Activated naive CD8-positive, alpha-beta T cell treated with anti-CD3 and anti-CD28 coated beads, Interleukin-2, amount 10 ng/mL, durations not matched to agents 7 days and 5 days (primary cell): ENCODE measurements around the gene SCP2. TPM values are rescaled to one million over a fixed set of nuclear protein-coding genes. Genes with fewer than 3 reads are reported as not detected.

Source experiments
- ATAC-seq: fragments of 150-1000 bp; cut with Tn5 transposase; one replicate; pipeline ENCODE4 v1.10.0; 2021; ENCODE audit warnings: low read depth, moderate library complexity
- POLR2A ChIA-PET: fragments of 350-600 bp; sonication (Branson Sonifier 250); formaldehyde crosslinking; loops from one replicate; lab custom pipeline; 2021; ENCODE audit warnings: antibody characterized with exemption; lab: Charles Lee
- DNase-seq: peaks from one replicate; pipeline ENCODE4 v3.0.0; 2021
- H3K27ac Mint-ChIP-seq: one replicate; pipeline ENCODE4 v1.8.0; 2022; ENCODE audit warnings: mild to moderate bottlenecking, mixed read lengths
- H3K27me3 Mint-ChIP-seq: one replicate; pipeline ENCODE4 v1.8.0; 2022; ENCODE audit warnings: mild to moderate bottlenecking, moderate library complexity, mixed read lengths
- H3K36me3 Mint-ChIP-seq: one replicate; pipeline ENCODE4 v1.8.0; 2021; ENCODE audit warnings: mild to moderate bottlenecking, mixed read lengths
- H3K4me1 Mint-ChIP-seq: one replicate; pipeline ENCODE4 v1.8.0; 2021; ENCODE audit warnings: mixed read lengths
- H3K4me3 Mint-ChIP-seq: one replicate; pipeline ENCODE4 v1.8.0; 2022; ENCODE audit warnings: mild to moderate bottlenecking, moderate library complexity, mixed read lengths
- H3K9me3 Mint-ChIP-seq: one replicate; pipeline ENCODE4 v1.8.0; 2021; ENCODE audit warnings: mixed read lengths
- total RNA-seq, 2 experiments: library from RNA; stranded (reverse); gene quantifications; one replicate each; pipeline ENCODE4 v1.2.3, GENCODE V29; 2021

SCP2 gene
- total RNA-seq, 2 experiments from 2014 or later, result 81.0 to 81.6 TPM

GRCh38 chr1:53073868-53074311, 146.8 kb downstream of the SCP2 start:
- H3K27me3 Mint-ChIP-seq, result no peaks in the 10 kb centered on the region
- DNase-seq (peak; percentile 15), ATAC-seq (no peak)
- no peaks in the 10 kb centered on the region for H3K9me3 Mint-ChIP-seq
- no peaks in the 10 kb centered on the region for H3K36me3 Mint-ChIP-seq
- no peak overlapping the region for H3K27ac Mint-ChIP-seq
- no peaks in the 10 kb centered on the region for H3K4me1 Mint-ChIP-seq
- POLR2A ChIA-PET, result no interaction called here
- H3K4me3 Mint-ChIP-seq, result no peak overlapping the region

DNA sequence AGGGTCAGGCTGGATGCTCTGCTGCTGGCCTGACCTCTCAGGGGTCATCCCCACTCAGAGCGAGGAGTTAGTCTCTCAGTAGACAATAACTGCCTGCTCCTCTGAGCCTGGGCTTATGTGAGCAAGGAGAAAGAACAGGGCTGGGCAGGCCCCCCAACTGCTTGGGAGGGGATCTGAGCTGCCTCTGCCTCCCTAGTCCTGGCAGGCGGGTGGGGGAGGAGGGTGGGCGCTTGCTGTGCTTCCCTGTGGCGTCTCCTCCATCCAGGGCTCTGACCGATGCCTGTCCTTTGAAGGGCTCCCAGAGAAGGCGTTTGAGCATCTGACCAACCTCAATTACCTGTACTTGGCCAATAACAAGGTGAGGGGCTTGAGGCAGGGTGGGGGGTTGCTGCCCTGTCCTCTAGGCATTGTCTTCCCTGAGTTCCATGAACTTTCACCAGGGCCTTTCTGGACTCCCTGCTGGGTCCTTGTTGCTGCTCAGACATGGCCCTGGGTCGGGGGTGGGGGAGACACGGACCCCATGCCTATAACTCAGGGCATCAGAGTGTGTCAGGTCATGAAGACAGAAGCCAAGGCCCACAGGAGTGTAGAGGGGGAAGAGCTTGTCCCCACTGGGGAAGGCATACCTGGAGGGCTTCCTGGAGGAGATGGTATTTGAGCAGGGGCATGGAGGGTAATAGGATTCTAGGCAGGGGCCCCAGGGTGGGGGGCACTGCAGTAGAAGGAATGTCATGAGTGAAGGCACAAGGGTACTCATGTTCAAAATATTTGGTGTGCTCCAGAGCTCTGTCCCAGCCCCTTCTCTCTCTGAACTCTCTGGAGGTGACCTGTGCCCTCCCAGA, 147.5 kb downstream of the SCP2 start:
- no peak for ATAC-seq
- no peaks in the 10 kb centered on the region for H3K4me1 Mint-ChIP-seq
- POLR2A ChIA-PET, result no interaction called here

DNA sequence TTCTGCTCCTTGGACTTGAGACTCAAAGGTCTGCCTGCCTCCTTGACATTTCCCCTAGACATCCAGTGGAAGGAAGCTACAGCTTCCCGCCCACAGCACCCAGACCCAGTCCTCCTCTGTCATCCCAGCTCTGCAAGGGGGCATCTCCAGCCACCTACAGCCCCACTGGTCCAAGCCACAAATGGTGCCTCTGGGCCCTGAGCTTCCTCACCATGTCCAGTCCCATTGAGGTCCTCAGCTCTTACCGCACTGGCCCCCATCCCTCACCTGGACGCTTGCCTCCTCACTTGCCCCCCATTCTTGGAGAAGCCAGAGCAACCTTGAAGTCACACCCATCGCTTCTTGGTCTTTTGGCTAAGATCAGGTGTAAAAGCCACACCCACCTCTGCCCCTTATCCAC, 148.1 kb downstream of the SCP2 start:
- H3K4me3 Mint-ChIP-seq, result no peak overlapping the region
- H3K9me3 Mint-ChIP-seq, result no peaks in the 10 kb centered on the region
- H3K27ac Mint-ChIP-seq, result no peak overlapping the region
- no peaks in the 10 kb centered on the region for H3K27me3 Mint-ChIP-seq
- POLR2A ChIA-PET, result no interaction called here
- ATAC-seq, result no peak
- H3K4me1 Mint-ChIP-seq, result no peaks in the 10 kb centered on the region
- H3K36me3 Mint-ChIP-seq, result no peaks in the 10 kb centered on the region
- DNase-seq, result peak; percentile 21

More for the DNA sequence above, 147.5 kb downstream of the SCP2 start:
- no peak overlapping the region for H3K4me3 Mint-ChIP-seq
- DNase-seq, result no peak
- H3K27me3 Mint-ChIP-seq, result no peaks in the 10 kb centered on the region
- no peak overlapping the region for H3K27ac Mint-ChIP-seq
- H3K36me3 Mint-ChIP-seq, result no peaks in the 10 kb centered on the region
- no peaks in the 10 kb centered on the region for H3K9me3 Mint-ChIP-seq

DNA sequence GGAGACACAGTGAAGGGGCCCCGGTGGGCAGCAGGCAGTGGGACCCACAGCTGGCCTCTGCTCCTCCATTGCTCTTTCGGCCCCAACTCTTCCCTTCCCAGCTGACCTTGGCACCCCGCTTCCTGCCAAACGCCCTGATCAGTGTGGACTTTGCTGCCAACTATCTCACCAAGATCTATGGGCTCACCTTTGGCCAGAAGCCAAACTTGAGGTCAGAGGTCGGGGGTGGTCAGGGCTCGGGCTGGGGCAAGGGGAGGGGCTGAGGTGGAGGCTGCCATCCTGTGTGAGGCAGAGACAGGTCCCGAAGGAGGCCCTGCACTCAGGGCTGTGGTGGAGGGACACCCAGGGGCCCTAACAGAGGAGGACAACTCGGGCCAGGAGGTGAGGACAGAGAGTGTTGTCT, 148.7 kb downstream of the SCP2 start:
- no peak overlapping the region for H3K27ac Mint-ChIP-seq
- H3K36me3 Mint-ChIP-seq, result no peaks in the 10 kb centered on the region
- ATAC-seq (no peak), DNase-seq (peak; percentile 17)
- POLR2A ChIA-PET, result no interaction called here
- H3K4me3 Mint-ChIP-seq, result no peak overlapping the region
- H3K4me1 Mint-ChIP-seq, result no peaks in the 10 kb centered on the region
- no peaks in the 10 kb centered on the region for H3K27me3 Mint-ChIP-seq
- H3K9me3 Mint-ChIP-seq, result no peaks in the 10 kb centered on the region

DNA sequence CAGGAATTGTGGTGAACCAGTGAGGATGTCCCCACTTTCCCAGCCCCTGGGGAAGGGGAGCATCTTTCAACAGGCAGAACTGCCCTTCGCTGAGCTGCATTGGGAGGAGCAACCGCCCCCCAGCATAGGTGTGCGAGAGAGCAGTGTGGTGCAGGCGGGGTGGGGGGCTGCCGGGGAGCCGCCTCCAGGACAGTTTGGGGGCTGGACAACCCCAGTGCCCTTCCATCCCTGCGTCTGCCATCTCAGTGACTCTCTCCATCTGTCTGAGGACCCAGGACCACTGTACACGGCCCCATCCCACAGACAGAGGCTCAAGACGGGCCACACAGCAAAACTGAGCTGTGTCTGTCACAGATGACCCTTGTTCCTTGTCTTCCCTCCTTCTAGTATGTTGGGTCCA, 149.1 kb downstream of the SCP2 start:
- no peak overlapping the region for H3K4me3 Mint-ChIP-seq
- DNase-seq, result peak; percentile 22
- H3K36me3 Mint-ChIP-seq, result no peaks in the 10 kb centered on the region
- POLR2A ChIA-PET, result no interaction called here
- ATAC-seq, result no peak
- no peak overlapping the region for H3K27ac Mint-ChIP-seq
- no peaks in the 10 kb centered on the region for H3K27me3 Mint-ChIP-seq
- H3K9me3 Mint-ChIP-seq, result no peaks in the 10 kb centered on the region
- no peaks in the 10 kb centered on the region for H3K4me1 Mint-ChIP-seq

DNA sequence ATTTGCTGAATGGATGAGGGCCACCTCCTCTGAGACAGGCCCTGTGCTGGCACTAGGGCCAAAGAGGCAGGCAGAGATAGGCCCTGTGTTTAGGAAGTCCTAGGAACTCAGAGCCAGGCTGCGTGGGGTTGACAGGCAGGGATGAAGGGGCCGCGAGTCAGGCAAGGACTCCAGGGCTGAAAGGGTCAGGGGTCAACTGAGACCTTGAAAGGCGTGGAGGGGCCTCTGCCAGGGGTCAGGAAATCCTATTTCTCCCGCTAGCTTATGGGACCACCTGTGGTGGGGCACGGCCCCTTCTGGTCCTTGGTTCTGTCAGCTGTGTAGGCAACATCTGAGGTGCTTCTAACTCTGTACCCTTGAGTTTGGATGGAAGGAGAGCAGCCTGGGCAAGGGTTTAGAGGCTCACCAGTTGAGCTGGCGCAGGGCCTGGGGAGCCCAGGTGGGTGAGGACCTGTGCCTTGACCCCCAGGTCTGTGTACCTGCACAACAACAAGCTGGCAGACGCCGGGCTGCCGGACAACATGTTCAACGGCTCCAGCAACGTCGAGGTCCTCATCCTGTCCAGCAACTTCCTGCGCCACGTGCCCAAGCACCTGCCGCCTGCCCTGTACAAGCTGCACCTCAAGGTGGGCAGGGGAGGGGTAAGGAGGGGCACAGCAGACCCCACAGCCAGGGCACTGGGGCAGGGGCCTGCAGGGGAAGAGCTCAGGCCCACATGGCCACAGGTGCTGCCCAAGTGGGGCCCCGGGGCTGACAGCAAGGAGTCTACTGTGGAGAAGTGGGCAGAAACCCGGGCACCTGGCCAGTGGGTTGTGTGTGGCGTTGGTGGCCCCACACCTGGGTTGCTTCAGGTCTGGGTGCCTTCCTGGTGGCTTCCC, 149.9 kb downstream of the SCP2 start:
- Mint-ChIP-seq H3K27ac (no peak overlapping the region), H3K9me3 (no peaks in the 10 kb centered on the region), H3K36me3 (no peaks in the 10 kb centered on the region), H3K27me3 (no peaks in the 10 kb centered on the region), H3K4me3 (no peak overlapping the region), H3K4me1 (no peaks in the 10 kb centered on the region)
- DNase-seq (no peak), ATAC-seq (no peak)
- POLR2A ChIA-PET, result no interaction called here

GRCh38 chr1:53077599-53077965, 150.5 kb downstream of the SCP2 start:
- Mint-ChIP-seq H3K36me3 (no peaks in the 10 kb centered on the region), H3K27ac (no peak overlapping the region), H3K9me3 (no peaks in the 10 kb centered on the region), H3K4me1 (no peaks in the 10 kb centered on the region), H3K27me3 (no peaks in the 10 kb centered on the region), H3K4me3 (no peak overlapping the region)
- POLR2A ChIA-PET, result no interaction called here
- DNase-seq, result no peak
- ATAC-seq, result no peak

DNA sequence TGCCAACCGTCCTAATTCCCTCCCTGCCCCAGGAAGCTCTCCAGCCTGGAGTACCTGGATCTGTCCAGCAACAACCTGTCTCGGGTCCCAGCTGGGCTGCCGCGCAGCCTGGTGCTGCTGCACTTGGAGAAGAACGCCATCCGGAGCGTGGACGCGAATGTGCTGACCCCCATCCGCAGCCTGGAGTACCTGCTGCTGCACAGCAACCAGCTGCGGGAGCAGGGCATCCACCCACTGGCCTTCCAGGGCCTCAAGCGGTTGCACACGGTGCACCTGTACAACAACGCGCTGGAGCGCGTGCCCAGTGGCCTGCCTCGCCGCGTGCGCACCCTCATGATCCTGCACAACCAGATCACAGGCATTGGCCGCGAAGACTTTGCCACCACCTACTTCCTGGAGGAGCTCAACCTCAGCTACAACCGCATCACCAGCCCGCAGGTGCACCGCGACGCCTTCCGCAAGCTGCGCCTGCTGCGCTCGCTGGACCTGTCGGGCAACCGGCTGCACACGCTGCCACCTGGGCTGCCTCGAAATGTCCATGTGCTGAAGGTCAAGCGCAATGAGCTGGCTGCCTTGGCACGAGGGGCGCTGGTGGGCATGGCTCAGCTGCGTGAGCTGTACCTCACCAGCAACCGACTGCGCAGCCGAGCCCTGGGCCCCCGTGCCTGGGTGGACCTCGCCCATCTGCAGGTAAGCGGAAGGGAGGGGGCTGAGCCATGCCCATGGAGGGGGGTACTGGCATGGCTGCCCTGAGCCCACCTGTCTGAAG, 151.4 kb downstream of the SCP2 start:
- ATAC-seq (no peak), DNase-seq (no peak)
- Mint-ChIP-seq H3K36me3 (no peaks in the 10 kb centered on the region), H3K4me1 (peaks cover 2% of the 10 kb centered on the region), H3K27me3 (no peaks in the 10 kb centered on the region), H3K27ac (no peak overlapping the region), H3K4me3 (no peak overlapping the region), H3K9me3 (no peaks in the 10 kb centered on the region)
- POLR2A ChIA-PET, result no interaction called here

GRCh38 chr1:53079251-53079650, 152.2 kb downstream of the SCP2 start:
- H3K27ac Mint-ChIP-seq, result no peak overlapping the region

DNA sequence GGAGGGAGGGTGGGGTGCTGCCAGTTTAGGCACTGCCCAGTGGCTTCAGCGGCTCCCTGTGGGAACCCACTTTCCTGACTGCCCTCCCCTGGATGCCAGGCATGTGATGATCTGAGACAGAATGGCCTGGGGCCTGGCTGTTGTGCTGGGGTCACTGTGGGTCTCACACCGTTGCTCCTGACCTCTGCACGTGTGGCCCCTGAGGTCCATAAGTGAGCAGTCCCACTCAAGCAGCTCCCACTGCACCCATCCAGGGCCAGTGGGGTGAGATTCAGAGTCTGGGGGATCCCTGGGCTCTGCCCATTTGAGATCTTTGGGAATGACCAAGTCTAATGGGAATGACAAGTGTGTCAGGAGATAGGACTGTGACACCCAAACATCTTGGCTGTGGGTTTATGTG, 153.0 kb downstream of the SCP2 start:
- H3K4me1 Mint-ChIP-seq, result peaks cover 2% of the 10 kb centered on the region
- no peaks in the 10 kb centered on the region for H3K36me3 Mint-ChIP-seq
- no peak for DNase-seq
- no peak overlapping the region for H3K27ac Mint-ChIP-seq
- no peaks in the 10 kb centered on the region for H3K27me3 Mint-ChIP-seq
- ATAC-seq, result no peak
- no peaks in the 10 kb centered on the region for H3K9me3 Mint-ChIP-seq
- POLR2A ChIA-PET, result interaction anchor here (0.5 kb wide), 1 partner anchor 411 kb away, joined by 4 read pairs; no protein-coding TSS in a partner anchor
- H3K4me3 Mint-ChIP-seq, result no peak overlapping the region

More at GRCh38 chr1:53079251-53079650, 152.2 kb downstream of the SCP2 start:
- H3K9me3 Mint-ChIP-seq, result no peaks in the 10 kb centered on the region
- no peaks in the 10 kb centered on the region for H3K27me3 Mint-ChIP-seq
- no peak for ATAC-seq
- no peaks in the 10 kb centered on the region for H3K36me3 Mint-ChIP-seq
- DNase-seq, result no peak
- no peak overlapping the region for H3K4me3 Mint-ChIP-seq
- H3K4me1 Mint-ChIP-seq, result peaks cover 2% of the 10 kb centered on the region
- POLR2A ChIA-PET, result no interaction called here

DNA sequence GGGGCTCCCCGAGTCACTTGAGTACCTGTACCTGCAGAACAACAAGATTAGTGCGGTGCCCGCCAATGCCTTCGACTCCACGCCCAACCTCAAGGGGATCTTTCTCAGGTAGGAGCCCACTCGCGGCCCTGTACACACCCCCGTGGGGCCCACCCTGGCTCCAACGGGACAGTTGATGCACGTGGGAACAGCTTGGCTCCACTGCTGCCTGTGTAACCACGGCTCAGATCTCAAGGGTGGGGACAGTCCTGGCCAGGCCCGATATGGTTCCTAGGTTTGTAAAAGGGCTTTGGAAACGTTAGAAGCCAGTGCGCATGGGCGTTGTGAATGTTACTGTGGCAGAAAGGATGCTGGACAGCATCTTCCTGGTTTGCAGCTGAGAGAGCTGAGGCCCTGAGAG, 153.7 kb downstream of the SCP2 start:
- H3K4me1 Mint-ChIP-seq, result peaks cover 2% of the 10 kb centered on the region
- ATAC-seq (no peak), DNase-seq (no peak)
- no peak overlapping the region for H3K27ac Mint-ChIP-seq
- POLR2A ChIA-PET, result no interaction called here
- no peak overlapping the region for H3K4me3 Mint-ChIP-seq
- no peaks in the 10 kb centered on the region for H3K9me3 Mint-ChIP-seq
- H3K27me3 Mint-ChIP-seq, result no peaks in the 10 kb centered on the region
- H3K36me3 Mint-ChIP-seq, result no peaks in the 10 kb centered on the region

- H3K27ac Mint-ChIP-seq, result no peak overlapping the region
- no peak for ATAC-seq
These were observed 154.4 kb downstream of the SCP2 start for GRCh38 chr1:53081384-53082066.

More at GRCh38 chr1:53081384-53082066, 154.4 kb downstream of the SCP2 start:
- POLR2A ChIA-PET, result no interaction called here
- peaks cover 2% of the 10 kb centered on the region for H3K4me1 Mint-ChIP-seq
- no peak for DNase-seq
- no peaks in the 10 kb centered on the region for H3K9me3 Mint-ChIP-seq
- H3K27me3 Mint-ChIP-seq, result no peaks in the 10 kb centered on the region
- H3K36me3 Mint-ChIP-seq, result no peaks in the 10 kb centered on the region
- H3K4me3 Mint-ChIP-seq, result no peak overlapping the region
